DMS114 treated with DMSO at 0.1 percent for 48 hours (cell line): ENCODE measurements around the gene ARHGAP20.
A peak's percentile ranks its signal among the peaks of the same experiment; 100 is the strongest.
"Not testable (repeated sequence)": the region's sequence is repeated elsewhere in the genome, so short reads cannot be mapped to it uniquely, and the experiment has no call there.

Source experiments
- DNase-seq: peaks from one replicate; lab custom pipeline; 2025; ENCODE audit not compliant: unreplicated experiment; lab: John Stamatoyannopoulos, UW

The ARHGAP20 gene

GRCh38 chr11:110716361-110716760 lies 4.1 kb upstream of the ARHGAP20 start:
- DNase-seq: no peak

- no peak for DNase-seq
Observed at GRCh38 chr11:110715541-110715940, 3.3 kb upstream of the ARHGAP20 start.

DNA sequence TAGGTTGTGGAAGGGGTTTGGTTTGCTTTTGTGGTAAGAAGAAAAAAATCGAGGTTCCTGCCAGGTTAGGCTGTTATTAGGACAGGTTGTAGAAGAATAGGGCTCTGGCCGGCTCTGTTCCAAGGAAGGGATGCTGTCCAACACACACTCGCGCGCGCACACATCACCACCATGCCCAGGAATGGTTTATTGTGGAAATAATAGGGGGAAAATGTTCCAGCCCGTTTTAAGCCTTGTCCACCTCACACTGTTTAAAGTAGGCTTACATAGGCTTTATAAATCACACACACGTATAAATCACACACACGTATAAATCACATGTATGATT lies 1.2 kb upstream of the ARHGAP20 start:
- no peak for DNase-seq

DNA sequence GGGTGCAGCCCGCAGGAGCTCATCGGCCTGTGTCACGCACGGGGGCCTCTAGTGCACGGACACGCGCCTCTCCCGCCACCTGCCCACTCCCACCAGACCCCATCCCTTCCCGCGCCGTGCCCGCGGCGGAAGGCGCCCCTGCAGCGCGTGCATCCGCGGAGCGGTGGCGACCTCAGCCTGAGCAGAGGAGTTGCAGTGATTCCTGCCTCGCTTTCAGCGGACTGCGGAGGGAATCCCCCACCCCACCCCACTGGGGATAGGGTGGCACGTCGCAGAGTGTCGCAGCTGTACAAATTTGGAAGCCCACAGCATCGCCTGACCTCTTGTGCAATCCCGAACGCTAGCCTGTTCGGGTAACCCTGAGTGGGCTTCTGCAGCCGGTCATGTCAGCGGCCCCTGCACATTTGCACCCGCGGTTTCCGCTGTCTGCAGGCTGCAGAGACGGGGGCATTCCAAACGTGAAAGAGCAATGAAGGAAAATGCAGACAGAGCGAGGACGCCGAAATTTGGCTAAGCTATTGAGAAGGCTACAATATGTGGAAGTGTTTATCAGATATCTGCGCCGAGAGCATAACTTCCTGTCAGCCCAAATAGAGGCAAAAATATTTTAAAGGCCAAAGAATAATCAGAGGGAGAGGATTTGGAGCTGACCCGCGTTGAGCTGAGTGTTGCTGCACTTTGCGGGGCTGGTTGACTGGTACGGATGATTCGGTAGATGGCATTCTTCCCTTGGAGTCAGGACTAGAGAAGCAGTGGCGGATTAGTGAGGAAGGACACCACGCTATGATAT lies 617 bp upstream of the ARHGAP20 start:
- DNase-seq: peak; percentile 14

- DNase-seq: no peak
Observed at GRCh38 chr11:110711448-110711775, 825 bp downstream of the ARHGAP20 start.

DNA sequence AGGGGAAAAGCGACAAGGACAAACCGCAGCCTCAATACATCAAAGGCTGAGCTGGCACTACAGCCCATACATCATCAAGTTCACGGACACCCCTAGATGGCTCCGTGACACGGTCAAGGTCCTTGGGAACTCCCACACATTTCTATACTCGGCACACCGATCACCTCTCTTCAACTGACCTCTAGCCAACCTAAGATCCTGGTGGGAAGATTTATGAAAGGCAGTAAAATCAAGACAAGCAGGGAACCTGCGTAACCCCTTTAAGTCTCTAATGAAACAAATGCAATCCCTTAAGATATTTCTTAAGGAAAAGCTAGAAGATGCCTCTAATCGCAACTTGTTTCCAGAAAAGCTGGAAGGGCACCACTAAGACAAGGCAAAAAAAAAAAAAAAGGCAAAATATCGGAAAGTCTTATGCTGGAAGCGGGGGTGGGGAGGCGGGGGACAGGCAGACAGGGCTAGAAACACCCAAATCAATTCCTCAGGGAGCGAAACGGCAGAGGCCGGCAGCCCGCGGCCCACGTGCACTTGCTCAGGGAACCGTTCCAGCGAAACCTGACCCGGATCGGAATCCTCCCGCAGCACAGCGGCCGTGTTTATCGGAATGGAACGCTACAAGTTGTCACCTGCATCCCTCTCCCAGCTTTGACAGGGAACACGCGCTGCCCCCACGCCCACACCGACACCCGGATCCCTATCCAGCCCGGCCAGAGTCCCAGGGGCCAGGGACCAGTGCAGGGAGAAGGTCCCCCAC lies 1.4 kb downstream of the ARHGAP20 start:
- DNase-seq: no peak

DNA sequence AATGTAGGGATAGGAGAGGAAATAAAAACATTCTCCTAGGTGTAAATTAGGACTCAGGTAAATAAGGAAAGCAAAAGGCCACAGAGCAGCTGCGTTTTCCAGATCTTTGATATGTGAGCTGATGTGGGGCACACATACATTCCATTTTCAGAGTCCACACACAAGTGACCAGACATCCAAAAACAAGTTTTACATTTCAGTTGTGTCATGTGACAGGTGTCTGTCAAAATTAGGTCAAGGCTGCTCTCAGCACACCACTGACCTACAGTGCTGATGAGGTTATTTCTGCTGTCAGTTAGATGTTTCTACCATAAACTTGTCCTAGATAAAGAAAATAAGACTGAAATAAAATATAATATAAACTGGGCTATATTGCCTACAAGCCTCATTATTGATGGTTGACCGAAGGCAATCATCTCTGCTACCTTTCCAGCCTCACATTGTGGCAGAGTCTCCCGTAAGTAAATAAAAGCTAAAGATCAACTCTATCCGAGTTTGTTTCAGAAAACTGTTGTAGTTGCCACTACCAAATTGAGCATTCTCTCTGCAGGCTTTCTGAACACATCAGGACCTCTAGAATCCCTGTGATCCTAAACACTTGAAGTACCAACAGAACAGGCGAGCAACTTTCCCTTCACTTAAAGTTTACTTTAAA lies 7.9 kb downstream of the ARHGAP20 start:
- DNase-seq: no peak

DNA sequence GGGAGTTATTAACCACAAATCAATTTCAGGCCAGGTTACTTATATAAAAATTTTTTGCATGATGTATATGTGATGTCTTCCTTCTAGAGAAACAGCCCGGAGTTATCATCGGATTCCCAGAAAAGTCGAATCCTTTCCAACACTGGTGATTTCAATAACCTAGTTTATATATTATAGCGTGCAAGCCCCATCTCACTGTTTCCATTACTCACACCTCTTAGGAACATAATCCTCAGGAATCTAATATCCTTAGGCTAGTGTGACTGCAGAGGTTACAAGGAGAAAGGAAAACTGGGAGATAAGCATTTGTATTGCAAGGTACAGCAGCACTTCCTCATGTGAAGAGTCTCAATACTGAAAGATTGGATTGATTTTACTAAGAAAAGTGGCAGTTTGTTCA lies 20.3 kb downstream of the ARHGAP20 start:
- DNase-seq: no peak

GRCh38 chr11:110689306-110689705 lies 22.9 kb downstream of the ARHGAP20 start:
- DNase-seq: no peak

- no peak for DNase-seq
Observed at GRCh38 chr11:110679323-110679975, 32.8 kb downstream of the ARHGAP20 start.

- no peak for DNase-seq
Observed at GRCh38 chr11:110675548-110675947, 36.7 kb downstream of the ARHGAP20 start.

GRCh38 chr11:110665689-110666465 lies 46.4 kb downstream of the ARHGAP20 start:
- DNase-seq: no peak

DNA sequence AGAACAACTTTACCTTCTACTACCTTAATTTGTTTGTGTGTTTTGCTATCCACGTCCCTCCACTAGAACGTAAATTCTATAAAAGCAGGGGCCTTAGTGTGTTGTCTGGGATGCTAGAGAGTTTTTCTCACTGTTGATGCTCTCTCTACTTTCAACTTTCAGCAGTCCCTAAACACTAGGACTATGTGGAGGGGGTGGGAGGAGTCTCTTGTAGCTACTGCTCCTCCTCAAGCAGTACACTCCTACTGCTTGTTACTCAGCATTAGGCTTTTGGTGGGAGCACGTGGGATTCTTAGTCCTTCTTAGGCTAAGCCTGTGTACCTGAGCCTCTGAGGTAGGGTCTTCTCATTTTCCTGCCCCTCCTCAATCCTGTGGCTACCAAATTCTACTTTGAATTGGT lies 56.3 kb downstream of the ARHGAP20 start:
- no peak for DNase-seq

- DNase-seq: no peak
Observed at GRCh38 chr11:110654456-110654855, 57.8 kb downstream of the ARHGAP20 start.

DNA sequence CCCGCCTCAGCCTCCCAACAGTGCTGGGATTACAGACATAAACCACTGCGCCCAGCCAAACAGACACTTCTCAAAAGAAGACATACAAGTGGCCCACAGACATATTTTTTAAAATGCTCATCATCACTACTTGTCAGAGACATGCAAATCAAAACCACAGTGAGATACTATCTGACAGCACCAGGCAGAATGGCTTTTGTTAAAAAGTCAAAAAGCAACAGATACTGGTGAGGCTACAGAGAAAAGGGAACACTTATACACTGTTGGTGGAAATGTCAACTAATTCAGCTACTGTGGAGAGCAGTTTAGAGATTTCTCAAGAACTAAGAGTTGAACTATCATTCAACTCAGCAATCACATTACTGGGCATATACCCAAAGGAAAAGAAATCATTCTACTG lies 67.0 kb downstream of the ARHGAP20 start:
- no peak for DNase-seq

- DNase-seq: no peak
Observed at GRCh38 chr11:110634370-110634769, 77.9 kb downstream of the ARHGAP20 start.

- no peak for DNase-seq
Observed at GRCh38 chr11:110631551-110631950, 80.7 kb downstream of the ARHGAP20 start.

DNA sequence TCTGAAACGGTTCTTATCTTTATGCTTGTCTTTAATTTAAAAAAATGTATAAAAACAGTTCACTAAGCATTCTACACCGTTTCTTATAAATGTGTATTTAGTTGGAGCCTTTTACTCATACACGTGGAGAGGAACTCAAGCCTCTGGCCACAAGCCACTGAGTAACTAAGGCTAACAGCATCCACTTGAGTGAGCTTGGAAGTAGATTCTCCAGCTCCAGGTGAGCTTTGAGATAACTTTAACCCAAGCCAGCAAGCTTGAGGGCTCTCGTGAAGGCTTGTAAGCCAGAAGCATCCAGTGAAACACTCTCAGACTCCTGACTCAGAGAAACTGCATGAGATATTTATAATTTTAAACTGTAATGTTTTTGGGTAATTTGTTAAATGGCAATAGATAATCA lies 82.6 kb downstream of the ARHGAP20 start:
- DNase-seq: no peak

DNA sequence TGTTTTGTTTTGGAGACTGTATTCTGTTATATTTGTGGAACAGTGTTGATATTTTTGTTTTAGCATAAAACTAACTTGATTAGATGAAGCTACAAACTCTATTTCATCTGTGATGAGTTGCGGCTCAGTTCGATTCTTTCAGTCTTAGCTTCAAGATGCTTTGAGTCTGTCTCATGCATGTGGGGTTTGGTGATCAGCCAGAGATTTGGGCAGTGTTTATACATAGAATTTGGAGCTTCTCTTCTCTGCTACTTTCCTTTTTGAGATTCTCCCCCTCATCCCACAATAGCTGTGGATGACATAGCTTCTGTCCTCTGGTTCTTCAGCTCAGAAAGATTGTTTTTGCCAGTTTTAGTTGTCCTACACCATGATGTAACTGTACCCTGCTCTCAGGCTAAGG lies 90.4 kb downstream of the ARHGAP20 start:
- no peak for DNase-seq

DNA sequence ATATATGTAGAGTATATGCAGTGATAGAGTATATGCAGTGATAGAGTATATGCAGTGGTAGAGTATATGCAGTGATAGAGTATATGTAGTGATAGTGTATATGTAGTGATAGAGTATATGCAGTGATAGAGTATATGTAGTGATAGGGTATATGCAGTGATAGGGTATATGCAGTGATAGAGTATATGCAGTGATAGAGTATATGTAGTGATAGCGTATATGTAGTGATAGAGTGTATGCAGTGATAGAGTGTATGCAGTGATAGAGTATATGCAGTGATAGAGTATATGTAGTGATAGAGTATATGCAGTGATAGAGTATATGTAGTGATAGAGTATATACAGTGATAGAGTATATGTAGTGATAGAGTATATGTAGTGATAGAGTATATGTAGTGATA lies 92.9 kb downstream of the ARHGAP20 start:
- DNase-seq: not testable (repeated sequence)

DNA sequence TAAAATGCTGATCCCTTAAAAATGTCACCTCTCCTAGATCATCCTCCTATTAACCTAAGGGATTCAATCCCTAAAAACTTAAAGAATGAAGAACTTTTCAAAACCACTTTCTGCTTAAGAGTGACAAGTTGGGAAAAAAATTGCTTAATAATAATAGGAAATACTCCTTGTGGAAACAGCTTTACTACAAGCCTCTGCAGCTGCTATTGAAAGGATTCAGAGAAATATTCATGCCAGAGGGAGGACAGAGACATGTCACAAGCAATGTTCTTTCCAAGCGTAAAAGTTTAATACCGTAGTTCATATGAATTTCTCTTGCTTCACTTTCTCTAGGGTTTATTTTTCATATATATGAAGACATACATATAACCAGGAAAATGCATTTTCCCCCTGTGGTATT lies 98.2 kb downstream of the ARHGAP20 start:
- DNase-seq: no peak
